H9 (cell line): ENCODE measurements around the gene MORN1. TPM values are rescaled to one million over a fixed set of nuclear protein-coding genes. Genes with fewer than 3 reads are reported as not detected.

Experiments used
- DNase-seq: peaks from one replicate; pipeline ENCODE4 v3.0.0-alpha.2; 2017
- H2AFZ ChIP-seq: one replicate; pipeline ENCODE4 v1.6.1; 2013; ENCODE audit warnings: mild to moderate bottlenecking, low read length, control low read depth, moderate library complexity
- H2AK5ac ChIP-seq: 2 replicates; pipeline ENCODE4 v1.6.1; 2013; ENCODE audit warnings: low read length, control low read depth, mixed read lengths; ENCODE audit not compliant: insufficient read length
- H2BK120ac ChIP-seq: one replicate; pipeline ENCODE4 v1.6.1; 2013; ENCODE audit warnings: low read depth, mild to moderate bottlenecking, low read length, control low read depth, inconsistent platforms; ENCODE audit not compliant: poor library complexity, severe bottlenecking
- H2BK12ac ChIP-seq: 2 replicates; pipeline ENCODE4 v1.6.1; 2013; ENCODE audit warnings: low read length, control low read depth, mixed read lengths, low read depth; ENCODE audit not compliant: insufficient read length
- H2BK15ac ChIP-seq: 2 replicates; pipeline ENCODE4 v1.6.1; 2013; ENCODE audit warnings: low read depth, low read length, control low read depth
- H2BK20ac ChIP-seq: one replicate; pipeline ENCODE4 v1.6.1; 2013; ENCODE audit warnings: low read depth, mild to moderate bottlenecking, low read length, control low read depth, inconsistent platforms; ENCODE audit not compliant: poor library complexity, severe bottlenecking
- H2BK5ac ChIP-seq: 2 replicates; pipeline ENCODE4 v1.6.1; 2013; ENCODE audit warnings: low read length, control low read depth, mixed read lengths; ENCODE audit not compliant: insufficient read length
- H3K14ac ChIP-seq: 2 replicates; pipeline ENCODE4 v1.6.1; 2013; ENCODE audit warnings: low read length, control low read depth; ENCODE audit not compliant: insufficient read depth
- H3K18ac ChIP-seq: 2 replicates; pipeline ENCODE4 v1.6.1; 2013; ENCODE audit warnings: low read depth, mild to moderate bottlenecking, mixed read lengths, low read length, control low read depth; ENCODE audit not compliant: insufficient read length
- H3K23ac ChIP-seq: 2 replicates; pipeline ENCODE4 v1.6.1; 2013; ENCODE audit warnings: low read length, control low read depth, mixed read lengths, low read depth; ENCODE audit not compliant: insufficient read length
- H3K23me2 ChIP-seq: 2 replicates; pipeline ENCODE4 v1.6.1; 2013; ENCODE audit warnings: low read depth, mild to moderate bottlenecking, mixed read lengths, low read length, control low read depth; ENCODE audit not compliant: insufficient read length, poor library complexity, severe bottlenecking
- H3K27ac ChIP-seq: 2 replicates; pipeline ENCODE4 v1.5.1; 2013; ENCODE audit warnings: low read length, control low read depth, mixed read lengths, low read depth; ENCODE audit not compliant: insufficient read length
- H3K27me3 ChIP-seq: 2 replicates; pipeline ENCODE4 v1.6.1; 2013; ENCODE audit warnings: low read length, control low read depth, inconsistent platforms; ENCODE audit not compliant: insufficient read depth
- H3K4ac ChIP-seq: 2 replicates; pipeline ENCODE4 v1.6.1; 2013; ENCODE audit warnings: low read depth, mild to moderate bottlenecking, control low read depth, inconsistent platforms, low read length, moderate library complexity
- H3K4me1 ChIP-seq: 2 replicates; pipeline ENCODE4 v1.6.1; 2013; ENCODE audit warnings: low read length, control low read depth, inconsistent platforms; ENCODE audit not compliant: insufficient read depth
- H3K4me2 ChIP-seq: 2 replicates; pipeline ENCODE4 v1.6.1; 2013; ENCODE audit warnings: low read length, control low read depth, mixed read lengths; ENCODE audit not compliant: insufficient read length, insufficient read depth
- H3K56ac ChIP-seq: 2 replicates; pipeline ENCODE4 v1.6.1; 2013; ENCODE audit warnings: low read depth, mild to moderate bottlenecking, mixed read lengths, low read length, control low read depth; ENCODE audit not compliant: insufficient read length
- H3K79me1 ChIP-seq: 2 replicates; pipeline ENCODE4 v1.6.1; 2013; ENCODE audit warnings: low read depth, mild to moderate bottlenecking, moderate library complexity, low read length, control low read depth, inconsistent platforms; ENCODE audit not compliant: insufficient read depth, poor library complexity, severe bottlenecking
- H3K79me2 ChIP-seq: 2 replicates; pipeline ENCODE4 v1.6.1; 2013; ENCODE audit warnings: low read length, control low read depth, inconsistent platforms; ENCODE audit not compliant: insufficient read depth
- H3K9ac ChIP-seq: 2 replicates; pipeline ENCODE4 v1.6.1; 2013; ENCODE audit warnings: low read length, control low read depth, mixed read lengths; ENCODE audit not compliant: insufficient read length; ENCODE audit errors: extremely low read depth
- H3K9me3 ChIP-seq: one replicate; pipeline ENCODE4 v1.6.1; 2013; ENCODE audit warnings: low read depth, low read length, inconsistent platforms; ENCODE audit not compliant: control insufficient read depth
- H3T11ph ChIP-seq: one replicate; pipeline ENCODE4 v1.6.1; 2013; ENCODE audit warnings: mild to moderate bottlenecking, low read length, control low read depth, inconsistent platforms
- H4K20me1 ChIP-seq: one replicate; pipeline ENCODE4 v1.6.1; 2013; ENCODE audit not compliant: control insufficient read depth, insufficient read length, insufficient read depth
- H4K5ac ChIP-seq: 2 replicates; pipeline ENCODE4 v1.6.1; 2013; ENCODE audit warnings: low read depth, mild to moderate bottlenecking, mixed read lengths, low read length, control low read depth; ENCODE audit not compliant: insufficient read length
- H4K8ac ChIP-seq: replicated peaks from 2 replicates; pipeline ENCODE4 v1.6.1; 2013; ENCODE audit warnings: low read length, control low read depth, mixed read lengths, low read depth; ENCODE audit not compliant: insufficient read length
- H4K91ac ChIP-seq: 2 replicates; pipeline ENCODE4 v1.6.1; 2013; ENCODE audit warnings: low read depth, mild to moderate bottlenecking, moderate library complexity, mixed read lengths, low read length, control low read depth; ENCODE audit not compliant: insufficient read length
- H3K27ac Mint-ChIP-seq, 3 experiments: 2 replicates in 2 of 3; 3 replicates in 1 of 3; pipeline ENCODE4 v1.8.0; 2020 to 2021; ENCODE audit warnings: mixed read lengths in 3 of 3, mild to moderate bottlenecking in 1 of 3, moderate library complexity in 1 of 3
- H3K27me3 Mint-ChIP-seq: 2 replicates; pipeline ENCODE4 v1.8.0; 2021; ENCODE audit warnings: low read depth, mild to moderate bottlenecking, moderate library complexity, mixed read lengths
- H3K36me3 Mint-ChIP-seq, 3 experiments: 2 replicates in 2 of 3; 3 replicates in 1 of 3; pipeline ENCODE4 v1.8.0; 2020 to 2021; ENCODE audit warnings: low read depth in 3 of 3, mixed read lengths in 3 of 3; ENCODE audit not compliant: insufficient read depth in 1 of 3
- H3K4me1 Mint-ChIP-seq, 2 experiments: 2 replicates each; pipeline ENCODE4 v1.8.0; 2020; ENCODE audit warnings: mixed read lengths in 2 of 2
- H3K4me3 Mint-ChIP-seq, 2 experiments: 2 replicates in 1 of 2; 3 replicates in 1 of 2; pipeline ENCODE4 v1.8.0; 2020 to 2021; ENCODE audit warnings: mild to moderate bottlenecking in 2 of 2, mixed read lengths in 2 of 2, moderate library complexity in 1 of 2
- H3K9me3 Mint-ChIP-seq, 2 experiments: 2 replicates in 1 of 2; 3 replicates in 1 of 2; pipeline ENCODE4 v1.8.0; 2020; ENCODE audit warnings: mild to moderate bottlenecking in 2 of 2, mixed read lengths in 2 of 2, moderate library complexity in 1 of 2
- CTCF ChIP-seq: fragments of 200-600 bp; sonication (generic); conservative IDR thresholded peaks from 3 replicates; pipeline ENCODE4 v1.8.0; 2021; ENCODE audit warnings: antibody characterized with exemption, mild to moderate bottlenecking
- WGBS: extraction: QIAGEN DNeasy Blood & Tissue Kit; methylation state at CpG from one replicate; pipeline ENCODE4 v1.1.7; 2013; ENCODE audit warnings: missing lambda C conversion rate, low lambda C conversion rate, mixed read lengths; ENCODE audit not compliant: insufficient read length; ENCODE audit errors: extremely low coverage; 5-methylcytosine and 5-hydroxymethylcytosine counted together
- total RNA-seq: library from RNA; stranded (reverse); gene quantifications from 2 replicates; pipeline ENCODE4 v1.2.1, GENCODE V29; 2021

MORN1 gene
- total RNA-seq, 1 experiment from 2014 or later: 12.7 TPM

GRCh38 chr1:2393471-2393877, 2.1 kb upstream of the MORN1 start:
- Histone ChIP-seq H3T11ph (no peak overlapping the region), H3K9ac (no peak overlapping the region)

More at GRCh38 chr1:2393471-2393877, 2.1 kb upstream of the MORN1 start:
- Histone ChIP-seq H3K18ac (no peak overlapping the region), H3K56ac (no peak overlapping the region), H3K23ac (no peak overlapping the region), H3K4me1 (no peaks in the 10 kb centered on the region), H2AFZ (no peak overlapping the region), H4K91ac (no peak overlapping the region), H3K9me3 (no peaks in the 10 kb centered on the region), H4K8ac (no peak overlapping the region), H3K4me2 (no peak overlapping the region), H4K5ac (no peak overlapping the region), H3K14ac (no peak overlapping the region), H3K27ac (no peak overlapping the region), H3K23me2 (peaks cover 6% of the 10 kb centered on the region), H3K4ac (no peak overlapping the region), H2BK20ac (no peak overlapping the region), H4K20me1 (peaks cover 2% of the 10 kb centered on the region), H2BK15ac (no peak overlapping the region), H2BK120ac (no peak overlapping the region), H3K27me3 (no peaks in the 10 kb centered on the region), H3K79me1 (peaks cover 11% of the 10 kb centered on the region), H2BK12ac (no peak overlapping the region), H2AK5ac (no peak overlapping the region), H3K79me2 (peaks cover 5% of the 10 kb centered on the region; the same call in 1 of the 2 replicates), H2BK5ac (no peak overlapping the region)
- H3K4me3 Mint-ChIP-seq: peak overlapping the region; percentile 81 to 92
- no peak overlapping the region for H3K27ac Mint-ChIP-seq
- no peak for TF ChIP-seq CTCF
- no peaks in the 10 kb centered on the region for H3K9me3 Mint-ChIP-seq
- peaks cover 9 to 20% of the 10 kb centered on the region in 2 experiments for H3K4me1 Mint-ChIP-seq
- no peaks in the 10 kb centered on the region for H3K27me3 Mint-ChIP-seq
- WGBS: no CpG with 5 or more reads among the region's 9 CpGs
- no peak for DNase-seq
- peaks cover 7 to 51% (median 47%) of the 10 kb centered on the region in 3 experiments; a peak in 6 of 7 replicates for H3K36me3 Mint-ChIP-seq
